Small intestine (tissue), 16 donors: ENCODE results near the gene AMD1. TPM values are rescaled to one million over a fixed set of nuclear protein-coding genes. Genes with fewer than 3 reads are reported as not detected.
"Not testable (repeated sequence)": the region's sequence is repeated elsewhere in the genome, so short reads cannot be mapped to it uniquely, and the experiment has no call there.

Source experiments
- DNase-seq, 2 donors: peaks; one replicate each; pipeline versions ENCODE4 v3.0.0 to v3.0.0-alpha.2; 2013
- FAIRE-seq: peaks from 2 replicates; lab custom pipeline; 2012; peaks lifted over from hg19 to GRCh38; lab: Jason Lieb, UNC
- H3K27ac ChIP-seq, 3 donors: one replicate each; pipeline ENCODE4 v1.5.1; 2013; ENCODE audit warnings: low read length in 2 of 3, mild to moderate bottlenecking in 2 of 3, control low read depth in 1 of 3, inconsistent platforms in 1 of 3, low read depth in 1 of 3, moderate library complexity in 1 of 3
- H3K27me3 ChIP-seq, 3 donors: one replicate each; pipeline ENCODE4 v1.6.1; 2013; ENCODE audit warnings: low read length in 3 of 3, inconsistent platforms in 1 of 3; ENCODE audit not compliant: control insufficient read depth in 3 of 3, insufficient read depth in 3 of 3
- H3K36me3 ChIP-seq, 3 donors: one replicate each; pipeline ENCODE4 v1.6.1; 2013; ENCODE audit warnings: low read length in 3 of 3, inconsistent platforms in 1 of 3, low read depth in 1 of 3, mild to moderate bottlenecking in 1 of 3, moderate library complexity in 1 of 3; ENCODE audit not compliant: control insufficient read depth in 3 of 3, insufficient read depth in 2 of 3
- H3K4me1 ChIP-seq, 3 donors: one replicate each; pipeline ENCODE4 v1.6.1; 2013; ENCODE audit warnings: low read length in 2 of 3, inconsistent platforms in 1 of 3, low read depth in 1 of 3, mild to moderate bottlenecking in 1 of 3, moderate library complexity in 1 of 3; ENCODE audit not compliant: control insufficient read depth in 3 of 3, insufficient read depth in 2 of 3
- H3K4me3 ChIP-seq, 3 donors: one replicate each; pipeline ENCODE4 v1.5.1; 2013; ENCODE audit warnings: low read length in 3 of 3, control low read depth in 1 of 3, inconsistent platforms in 1 of 3, low read depth in 1 of 3, mild to moderate bottlenecking in 1 of 3, moderate library complexity in 1 of 3
- H3K9me3 ChIP-seq, 2 donors: one replicate each; pipeline ENCODE4 v1.6.1; 2013; ENCODE audit warnings: low read depth in 1 of 2, low read length in 1 of 2; ENCODE audit not compliant: control insufficient read depth in 2 of 2, insufficient read depth in 1 of 2
- WGBS, 3 donors: extraction: QIAGEN DNeasy Blood & Tissue Kit; methylation state at CpG; one replicate each; pipeline ENCODE4 v1.1.7; 2013; 5-methylcytosine and 5-hydroxymethylcytosine counted together
- long read RNA-seq, 10 donors: transcript quantifications; one replicate each; lab custom pipeline, GENCODE V29; 2026
- polyA plus RNA-seq, 4 donors: library from polyadenylated mRNA; stranded (reverse) in 3 of 4; unstranded in 1 of 4; fragments of 200-250 nt in 3 of 4; fragments of 120-200 nt in 1 of 4; gene quantifications; one replicate each; pipeline versions ENCODE4 v1.2.1 to v1.2.3, GENCODE V29; 2013
- donor health status: healthy with polysubstance abuse.
- donor health status: control.
- donor health status: control.
- donor health status: Bipolar disorder and iron deficiency.
- donor health status: healthy.

The AMD1 gene
- 10 to 100 TPM; 30.4 to 87.6 (median 40.5) TPM for polyA plus RNA-seq
- long read RNA-seq, donor 1, full-length matches to known transcripts, result 37 of 50 reads
- long read RNA-seq, donor 1, partial matches to known transcripts, result 13 of 50 reads
- long read RNA-seq, donor 1, other reads (novel, unspliced or antisense), result 0 of 50 reads
- long read RNA-seq, donor 2, transcript AMD1-204 (9 exons, 3,438 nt), result major isoform, 5 of 6 reads
- long read RNA-seq, donor 2, partial matches to known transcripts, result 0 of 6 reads
- long read RNA-seq, donor 2, other reads (novel, unspliced or antisense), result 0 of 6 reads
- long read RNA-seq, donor 3, full-length matches to known transcripts, result 12 of 28 reads
- long read RNA-seq, donor 3, partial matches to known transcripts, result 16 of 28 reads
- long read RNA-seq, donor 3, other reads (novel, unspliced or antisense), result 0 of 28 reads
- long read RNA-seq, donor 4, partial matches to known transcripts, result 0 of 1 reads
- long read RNA-seq, donor 4, other reads (novel, unspliced or antisense), result 0 of 1 reads
- long read RNA-seq, donor 5, partial matches to known transcripts, result 0 of 6 reads
- long read RNA-seq, donor 5, other reads (novel, unspliced or antisense), result 0 of 6 reads
- long read RNA-seq, donor 6, transcript AMD1-204 (9 exons, 3,438 nt), result major isoform, 11 of 11 reads
- long read RNA-seq, donor 6, partial matches to known transcripts, result 0 of 11 reads
- long read RNA-seq, donor 6, other reads (novel, unspliced or antisense), result 0 of 11 reads
- long read RNA-seq, donor 7, transcript AMD1-204 (9 exons, 3,438 nt), result major isoform, 25 of 32 reads
- long read RNA-seq, donor 7, partial matches to known transcripts, result 5 of 32 reads
- long read RNA-seq, donor 7, other reads (novel, unspliced or antisense), result 0 of 32 reads
- long read RNA-seq, donor 8, partial matches to known transcripts, result 0 of 1 reads
- long read RNA-seq, donor 8, other reads (novel, unspliced or antisense), result 0 of 1 reads
- long read RNA-seq, donor 9, partial matches to known transcripts, result 0 of 2 reads
- long read RNA-seq, donor 9, other reads (novel, unspliced or antisense), result 0 of 2 reads
- long read RNA-seq, donor 10, full-length matches to known transcripts, result 36 of 36 reads
- long read RNA-seq, donor 10, partial matches to known transcripts, result 0 of 36 reads
- long read RNA-seq, donor 10, other reads (novel, unspliced or antisense), result 0 of 36 reads

- peak; percentile 98 for DNase-seq
- peak within 1 kb of the TSS; percentile 88 to 99 (median 95) for H3K4me3 ChIP-seq
- H3K9me3 ChIP-seq, result no peaks in the 10 kb centered on the region
- H3K36me3 ChIP-seq, result no peaks in the 10 kb centered on the region
- H3K4me1 ChIP-seq, result peaks cover 0 to 7% (median 0%) of the 10 kb centered on the region in 3 donors
- H3K27me3 ChIP-seq, result no peaks in the 10 kb centered on the region
- FAIRE-seq, result no peak
- H3K27ac ChIP-seq, result peak within 1 kb of the TSS; percentile 82 to 95 (median 94)
- 0 to 1% (median 0%) methylated on average over 59 of the region's 59 CpGs for WGBS, 3 donors
Measured at GRCh38 chr6:110873981-110874879, at the start of gene AMD1. TSS of gene AMD1 (plus strand) at chr6:110874785. CDS start at chr6:110875106, 321 bp downstream.

- H3K27me3 ChIP-seq, result no peaks in the 10 kb centered on the region
- no peaks in the 10 kb centered on the region for H3K36me3 ChIP-seq
- no peak for FAIRE-seq
- WGBS, 3 donors, result 74 to 85% (median 75%) methylated on average over 9 of the region's 9 CpGs
- H3K4me1 ChIP-seq, result no peaks in the 10 kb centered on the region
- H3K27ac ChIP-seq, result peak overlapping the region in 1 of 3 donors; percentile 32
- no peaks in the 10 kb centered on the region for H3K9me3 ChIP-seq
- no peak for DNase-seq
- no peak overlapping the region for H3K4me3 ChIP-seq
Measured at GRCh38 chr6:110826236-110827129, 48.1 kb upstream of the AMD1 start.

- DNase-seq (no peak), FAIRE-seq (no peak)
- Histone ChIP-seq H3K9me3 (no peaks in the 10 kb centered on the region), H3K27ac (no peak overlapping the region), H3K4me1 (no peaks in the 10 kb centered on the region), H3K36me3 (no peaks in the 10 kb centered on the region), H3K4me3 (no peak overlapping the region), H3K27me3 (no peaks in the 10 kb centered on the region)
- WGBS, 3 donors, result 50 to 62% (median 57%) methylated on average over 1 of the region's 1 CpG
Measured at GRCh38 chr6:110828396-110828795, 46.2 kb upstream of the AMD1 start.

GRCh38 chr6:110831405-110831804 is 43.2 kb upstream of the AMD1 start:
- WGBS, 3 donors, result 82 to 87% (median 83%) methylated on average over 6 of the region's 6 CpGs
- FAIRE-seq, result no peak
- Histone ChIP-seq H3K4me1 (no peaks in the 10 kb centered on the region), H3K27ac (no peak overlapping the region), H3K27me3 (no peaks in the 10 kb centered on the region), H3K9me3 (no peaks in the 10 kb centered on the region), H3K36me3 (no peaks in the 10 kb centered on the region), H3K4me3 (no peak overlapping the region)
- DNase-seq, result no peak

- 81 to 87% (median 86%) methylated on average over 6 of the region's 6 CpGs for WGBS, 3 donors
Measured at GRCh38 chr6:110833831-110834230, 40.8 kb upstream of the AMD1 start.

GRCh38 chr6:110835751-110836150 is 38.8 kb upstream of the AMD1 start:
- H3K4me1 ChIP-seq, H3K27me3 ChIP-seq, DNase-seq, H3K9me3 ChIP-seq, FAIRE-seq, H3K4me3 ChIP-seq, H3K36me3 ChIP-seq, H3K27ac ChIP-seq: not testable (repeated sequence)
- 82 to 92% (median 86%) methylated on average over 5 of the region's 5 CpGs for WGBS, 3 donors

More at GRCh38 chr6:110833831-110834230, 40.8 kb upstream of the AMD1 start:
- Histone ChIP-seq H3K4me3 (no peak overlapping the region), H3K27me3 (no peaks in the 10 kb centered on the region), H3K9me3 (no peaks in the 10 kb centered on the region), H3K4me1 (no peaks in the 10 kb centered on the region), H3K36me3 (no peaks in the 10 kb centered on the region), H3K27ac (no peak overlapping the region)
- no peak for DNase-seq
- no peak for FAIRE-seq

GRCh38 chr6:110841266-110841665 is 33.3 kb upstream of the AMD1 start:
- FAIRE-seq, result no peak
- DNase-seq, result no peak
- Histone ChIP-seq H3K27me3 (no peaks in the 10 kb centered on the region), H3K36me3 (no peaks in the 10 kb centered on the region), H3K4me1 (no peaks in the 10 kb centered on the region), H3K4me3 (no peak overlapping the region), H3K27ac (no peak overlapping the region), H3K9me3 (no peaks in the 10 kb centered on the region)
- 87 to 90% (median 88%) methylated on average over 6 of the region's 6 CpGs for WGBS, 3 donors
